CD4-positive, alpha-beta T cell treated with Interleukin-15 for 1 hour (primary cell): ENCODE measurements around the gene MTCP1.

Experiments
- DNase-seq: peaks from one replicate; pipeline ENCODE4 v3.0.0-alpha.2; 2020

MTCP1 gene

GRCh38 chrX:155070975-155071693 is at the start of gene MTCP1, which contains the start of the genes BRCC3 and CMC4:
Gene MTCP1 (minus strand): TSS chrX:155071136. CDS start chrX:155066010, 5,126 bp downstream.
Gene BRCC3 (plus strand): TSS chrX:155071508. CDS start chrX:155071528, 20 bp downstream.
Gene CMC4 (minus strand): TSS chrX:155071136. CDS start chrX:155064023, 7,113 bp downstream.
- DNase-seq, result peak; percentile 82

- no peak for DNase-seq
These were observed 44.4 kb upstream of the MTCP1 start for GRCh38 chrX:155115174-155115819.

- no peak for DNase-seq
These were observed 42.2 kb upstream of the MTCP1 start for GRCh38 chrX:155113097-155113496.

GRCh38 chrX:155112171-155112570 is 41.2 kb upstream of the MTCP1 start:
- no peak for DNase-seq

- no peak for DNase-seq
These were observed 37.5 kb upstream of the MTCP1 start for GRCh38 chrX:155108427-155108826.

- no peak for DNase-seq
These were observed 35.0 kb upstream of the MTCP1 start for GRCh38 chrX:155105919-155106318.

- no peak for DNase-seq
These were observed 23.6 kb upstream of the MTCP1 start for GRCh38 chrX:155094468-155095061.

GRCh38 chrX:155086961-155087735 is 16.2 kb upstream of the MTCP1 start:
- DNase-seq, result no peak

- peak; percentile 30 for DNase-seq
These were observed 15.4 kb upstream of the MTCP1 start for GRCh38 chrX:155086202-155086840.

- no peak for DNase-seq
These were observed 851 bp upstream of the MTCP1 start for GRCh38 chrX:155071694-155072280.

- DNase-seq, result no peak
These were observed 317 bp downstream of the MTCP1 start for GRCh38 chrX:155070663-155070974.

- DNase-seq, result no peak
These were observed 898 bp downstream of the MTCP1 start for GRCh38 chrX:155070038-155070437.

- DNase-seq, result no peak
These were observed 1.5 kb downstream of the MTCP1 start for GRCh38 chrX:155069414-155069813.

GRCh38 chrX:155068165-155068564 is 2.8 kb downstream of the MTCP1 start:
- no peak for DNase-seq

GRCh38 chrX:155065035-155065734 is 5.8 kb downstream of the MTCP1 start:
- no peak for DNase-seq

GRCh38 chrX:155061760-155062159 is 9.2 kb downstream of the MTCP1 start:
- DNase-seq, result no peak

- peak; percentile 51 for DNase-seq
These were observed 13.8 kb downstream of the MTCP1 start for GRCh38 chrX:155056877-155057792.

GRCh38 chrX:155056471-155056870 is 14.5 kb downstream of the MTCP1 start:
- DNase-seq, result no peak

GRCh38 chrX:155055494-155055893 is 15.4 kb downstream of the MTCP1 start:
- DNase-seq, result no peak

GRCh38 chrX:155054255-155054654 is 16.7 kb downstream of the MTCP1 start:
- DNase-seq, result no peak

- DNase-seq, result no peak
These were observed 17.3 kb downstream of the MTCP1 start for GRCh38 chrX:155053656-155054055.
